MG63 (cell line): ENCODE measurements around the gene CABP2. TPM values are rescaled to one million over a fixed set of nuclear protein-coding genes. Genes with fewer than 3 reads are reported as not detected.
"Not testable (repeated sequence)": the region's sequence is repeated elsewhere in the genome, so short reads cannot be mapped to it uniquely, and the experiment has no call there.

Source experiments
- DNase-seq: peaks from one replicate; pipeline ENCODE4 v3.0.0-alpha.2; 2020
- H3K27me3 ChIP-seq: fragments of 250-450 bp; sonication (Bioruptor Pico); 2 replicates; pipeline ENCODE4 v1.5.1; 2020; ENCODE audit warnings: mild to moderate bottlenecking, moderate library complexity
- H3K36me3 ChIP-seq: fragments of 250-450 bp; sonication (Bioruptor Pico); 2 replicates; pipeline ENCODE4 v1.5.1; 2020; ENCODE audit warnings: mild to moderate bottlenecking, moderate library complexity
- H3K4me3 ChIP-seq: fragments of 250-450 bp; sonication (Bioruptor Pico); 2 replicates; pipeline ENCODE4 v1.5.1; 2020; ENCODE audit warnings: mild to moderate bottlenecking, moderate library complexity
- H3K9me3 ChIP-seq: fragments of 250-450 bp; sonication (Bioruptor Pico); 2 replicates; pipeline ENCODE4 v1.5.1; 2020; ENCODE audit warnings: mild to moderate bottlenecking, moderate library complexity
- total RNA-seq: library from RNA; depleted of rRNA; stranded (reverse); fragments of >200 nt; shearing (Covaris generic); gene quantifications from 2 replicates; pipeline ENCODE4 v1.2.3, GENCODE V29; 2014; ENCODE audit warnings: low replicate concordance

CABP2 gene
- total RNA-seq, 1 experiment from 2014 or later, result not detected

DNA sequence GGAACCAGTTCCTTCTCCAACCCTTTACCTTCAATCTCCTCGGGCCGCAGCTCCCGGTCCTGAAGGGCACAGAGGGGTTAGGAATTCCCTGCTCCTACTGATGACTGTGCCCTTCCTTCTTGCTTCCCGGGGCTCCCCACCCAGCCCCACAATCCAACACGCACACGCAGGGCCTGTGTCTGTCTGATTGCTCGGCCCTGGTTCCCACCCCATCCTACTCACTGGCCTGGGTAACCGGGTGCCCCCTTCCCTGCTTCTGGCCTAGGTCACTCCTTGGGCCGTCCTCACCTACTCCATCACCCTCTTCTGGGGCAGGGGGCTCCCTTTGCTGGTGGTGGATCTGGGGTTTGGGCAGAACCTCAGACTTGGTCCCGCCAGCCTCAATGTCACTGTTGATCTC, 1.3 kb downstream of the CABP2 start:
- Histone ChIP-seq H3K4me3 (no peak overlapping the region), H3K27me3 (no peaks in the 10 kb centered on the region), H3K36me3 (no peaks in the 10 kb centered on the region), H3K9me3 (no peaks in the 10 kb centered on the region)
- no peak for DNase-seq

DNA sequence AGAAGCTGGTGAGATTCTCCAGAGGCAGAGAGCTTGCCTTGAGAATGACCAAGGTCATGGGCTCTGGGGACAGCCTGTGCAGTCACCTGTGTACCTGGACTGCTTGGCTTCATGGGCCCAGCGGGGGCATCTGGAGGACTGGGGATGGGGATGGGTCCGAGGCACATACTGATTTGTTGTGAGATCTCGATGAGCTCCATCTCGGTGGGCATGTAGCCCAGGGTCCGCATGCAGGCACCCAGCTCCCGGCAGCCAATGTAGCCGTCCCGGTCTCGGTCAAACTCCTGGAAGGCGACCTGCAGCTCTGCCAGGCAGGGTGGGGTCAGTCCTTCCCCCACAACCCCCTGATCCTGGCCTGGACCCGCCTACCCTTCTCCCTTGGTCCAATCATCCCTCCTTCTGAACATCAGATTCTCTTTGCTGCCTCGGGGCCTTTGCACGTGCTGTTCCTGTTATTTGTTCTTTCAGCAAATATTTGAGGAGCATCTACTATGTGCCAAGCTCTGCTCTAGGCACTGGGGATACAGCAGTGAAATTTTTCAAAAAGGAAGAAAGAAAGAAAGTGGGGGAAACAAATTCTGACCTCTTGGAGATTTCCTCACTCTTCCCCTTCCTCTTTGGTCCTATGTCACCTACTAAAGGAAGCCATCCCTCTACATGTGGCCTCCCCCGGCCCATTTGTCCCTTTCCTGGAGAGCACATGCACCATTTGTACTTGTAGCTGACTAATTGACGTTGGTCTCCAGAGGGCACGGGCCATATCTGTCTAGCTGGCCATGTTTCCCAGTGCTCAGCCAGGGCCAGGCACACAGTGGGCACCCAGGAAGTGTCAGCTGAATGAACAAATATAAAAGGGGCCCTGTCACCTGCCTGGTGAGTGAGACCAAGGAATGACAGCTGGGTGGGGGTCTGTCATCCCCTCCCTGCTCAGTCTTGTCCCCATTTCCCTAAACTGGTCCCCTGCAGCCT, 2.1 kb downstream of the CABP2 start:
- no peak for DNase-seq
- Histone ChIP-seq H3K36me3 (no peaks in the 10 kb centered on the region), H3K9me3 (no peaks in the 10 kb centered on the region), H3K27me3 (no peaks in the 10 kb centered on the region), H3K4me3 (no peak overlapping the region)

DNA sequence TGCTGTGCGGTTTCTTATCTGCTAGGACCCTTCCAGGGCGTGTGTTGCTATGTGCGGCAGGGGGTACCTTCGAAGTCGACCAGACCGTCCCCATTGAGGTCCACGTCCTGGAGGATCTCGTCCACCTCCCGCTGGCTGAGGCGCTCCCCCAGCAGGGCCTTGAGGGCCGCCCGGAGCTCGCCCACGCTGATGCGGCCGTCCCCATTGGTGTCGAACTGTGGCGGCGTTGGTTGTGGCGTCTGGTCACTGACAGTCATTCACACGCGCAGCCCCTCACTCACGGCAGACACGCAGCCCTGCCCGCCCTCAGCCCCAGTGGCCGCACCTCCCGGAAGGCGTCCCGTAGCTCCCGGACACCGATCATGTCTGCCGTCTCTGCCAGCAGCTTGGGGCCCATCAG, 3.5 kb downstream of the CABP2 start:
- no peak for DNase-seq
- Histone ChIP-seq H3K9me3 (no peaks in the 10 kb centered on the region), H3K4me3 (no peak overlapping the region), H3K36me3 (no peaks in the 10 kb centered on the region), H3K27me3 (no peaks in the 10 kb centered on the region)

DNA sequence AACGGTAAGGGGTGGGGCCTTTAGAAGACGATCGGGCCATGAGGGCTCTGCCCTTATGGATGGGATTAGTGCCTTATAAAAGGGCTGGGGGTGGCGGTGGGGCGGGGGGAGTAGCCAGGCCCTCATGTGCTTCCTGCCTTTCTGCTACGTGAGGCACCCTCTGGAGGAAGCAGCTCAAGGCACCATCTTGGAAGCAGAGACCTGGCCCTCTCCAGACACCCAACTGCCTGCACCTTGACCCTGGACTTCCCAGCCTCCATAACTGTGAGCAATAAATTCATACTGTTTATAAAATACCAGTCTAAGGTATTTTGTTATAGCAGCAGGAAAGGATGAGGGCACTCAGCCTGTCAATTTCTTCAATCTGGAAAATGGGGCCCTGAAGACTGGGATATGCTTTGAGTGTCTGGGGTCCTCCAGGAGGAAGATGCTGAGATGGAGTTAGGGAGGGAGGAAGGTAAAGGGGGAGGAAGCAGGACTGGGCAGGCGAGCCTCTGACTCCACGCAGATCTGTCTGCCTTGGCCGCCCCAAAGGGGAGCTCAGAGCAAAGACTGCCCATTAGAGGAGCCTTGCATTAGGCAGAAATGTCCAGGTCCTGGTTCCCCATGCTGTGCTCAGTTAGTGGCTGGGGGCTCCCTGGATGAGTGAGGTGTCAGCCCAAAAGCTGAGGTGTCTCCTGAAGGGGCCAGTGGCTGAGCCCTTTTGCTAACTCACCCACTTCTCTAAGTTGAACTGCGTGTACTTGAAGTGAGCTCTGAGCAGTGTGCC, 5.3 kb downstream of the CABP2 start:
- Histone ChIP-seq H3K36me3 (no peaks in the 10 kb centered on the region), H3K9me3 (no peaks in the 10 kb centered on the region), H3K27me3 (no peaks in the 10 kb centered on the region), H3K4me3 (no peak overlapping the region)
- no peak for DNase-seq

DNA sequence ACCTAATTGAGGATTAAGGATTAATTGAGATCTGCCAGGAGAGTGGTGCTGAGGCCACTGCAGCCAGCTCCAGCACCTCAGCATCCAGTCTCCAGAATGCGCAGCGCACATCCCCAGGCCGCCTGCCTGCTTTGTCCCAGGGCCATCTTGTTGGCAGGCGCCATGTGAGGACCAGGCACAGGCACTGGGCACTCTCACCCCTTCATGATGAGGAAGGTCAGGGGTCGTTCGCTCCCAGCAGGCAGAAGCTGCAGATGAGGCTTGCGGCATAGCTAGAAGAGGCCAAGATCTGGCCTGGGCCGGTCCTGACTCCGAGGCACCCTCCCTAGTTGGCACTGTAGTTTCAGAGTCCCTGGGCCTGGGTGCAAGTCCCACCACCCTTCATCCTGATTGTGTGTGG, 6.4 kb downstream of the CABP2 start:
- no peaks in the 10 kb centered on the region for H3K27me3 ChIP-seq
- DNase-seq, result no peak
- no peaks in the 10 kb centered on the region for H3K9me3 ChIP-seq
- H3K4me3 ChIP-seq, result no peak overlapping the region
- no peaks in the 10 kb centered on the region for H3K36me3 ChIP-seq

DNA sequence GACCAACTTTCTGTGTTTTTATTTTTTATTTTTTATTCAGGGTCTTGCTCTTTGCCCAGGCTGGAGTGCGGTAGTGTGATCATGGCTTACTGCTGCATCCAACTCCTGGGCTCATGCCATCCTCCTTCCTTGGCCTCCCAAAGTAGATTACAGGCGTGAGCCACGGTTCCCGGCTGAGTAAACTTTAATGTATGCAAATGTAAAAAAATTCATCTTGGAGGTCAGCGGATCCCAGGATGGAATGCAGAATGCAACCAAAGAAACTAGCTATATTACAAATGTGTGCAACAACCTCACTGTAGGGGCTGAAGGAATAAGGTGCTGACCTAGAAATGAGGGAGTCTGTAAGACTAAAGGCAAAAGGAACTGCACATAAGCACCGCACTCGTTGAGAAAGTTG, 9.1 kb downstream of the CABP2 start:
- no peak overlapping the region for H3K4me3 ChIP-seq
- no peaks in the 10 kb centered on the region for H3K27me3 ChIP-seq
- no peak for DNase-seq
- no peaks in the 10 kb centered on the region for H3K36me3 ChIP-seq
- H3K9me3 ChIP-seq, result no peaks in the 10 kb centered on the region

DNA sequence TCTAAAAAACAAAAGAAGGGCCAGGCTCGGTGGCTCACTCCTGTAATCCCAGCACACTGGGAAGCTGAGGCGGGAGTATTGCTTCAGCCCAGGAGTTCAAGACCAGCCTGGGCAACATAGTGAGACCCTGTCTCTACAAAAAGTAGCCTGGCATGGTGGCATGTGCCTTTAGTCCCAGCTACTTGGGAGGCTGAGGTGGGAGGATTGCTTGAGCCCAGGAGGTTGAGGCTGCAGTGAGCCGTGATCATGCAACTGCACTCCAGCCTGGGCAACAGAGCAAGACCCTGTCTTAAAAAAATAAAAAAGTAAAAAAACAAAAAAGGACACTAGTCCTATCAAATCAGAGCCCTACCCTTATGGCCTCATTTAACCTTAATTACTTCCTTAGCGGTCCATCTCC, 11.7 kb downstream of the CABP2 start:
- not testable (repeated sequence) for H3K4me3 ChIP-seq, DNase-seq, H3K36me3 ChIP-seq, H3K9me3 ChIP-seq, H3K27me3 ChIP-seq

DNA sequence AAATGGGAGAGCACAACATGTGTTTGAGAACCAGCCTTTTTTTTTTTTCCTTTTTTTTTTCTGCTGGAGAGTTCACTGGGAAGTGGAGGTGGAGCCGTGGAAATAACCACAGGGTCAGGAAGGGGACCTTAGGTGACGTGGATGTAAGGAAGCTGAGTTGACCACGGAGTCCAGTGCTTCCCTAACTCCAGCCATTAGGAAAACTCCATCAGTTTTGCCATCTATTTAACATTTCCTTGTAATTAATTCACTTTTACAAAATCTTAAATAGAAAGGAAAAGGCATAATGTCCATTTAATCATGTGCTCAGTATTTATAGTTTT, 13.3 kb downstream of the CABP2 start:
- DNase-seq, result no peak
- no peak overlapping the region for H3K4me3 ChIP-seq
- H3K9me3 ChIP-seq, result no peaks in the 10 kb centered on the region
- no peaks in the 10 kb centered on the region for H3K27me3 ChIP-seq
- H3K36me3 ChIP-seq, result peaks cover 11% of the 10 kb centered on the region

DNA sequence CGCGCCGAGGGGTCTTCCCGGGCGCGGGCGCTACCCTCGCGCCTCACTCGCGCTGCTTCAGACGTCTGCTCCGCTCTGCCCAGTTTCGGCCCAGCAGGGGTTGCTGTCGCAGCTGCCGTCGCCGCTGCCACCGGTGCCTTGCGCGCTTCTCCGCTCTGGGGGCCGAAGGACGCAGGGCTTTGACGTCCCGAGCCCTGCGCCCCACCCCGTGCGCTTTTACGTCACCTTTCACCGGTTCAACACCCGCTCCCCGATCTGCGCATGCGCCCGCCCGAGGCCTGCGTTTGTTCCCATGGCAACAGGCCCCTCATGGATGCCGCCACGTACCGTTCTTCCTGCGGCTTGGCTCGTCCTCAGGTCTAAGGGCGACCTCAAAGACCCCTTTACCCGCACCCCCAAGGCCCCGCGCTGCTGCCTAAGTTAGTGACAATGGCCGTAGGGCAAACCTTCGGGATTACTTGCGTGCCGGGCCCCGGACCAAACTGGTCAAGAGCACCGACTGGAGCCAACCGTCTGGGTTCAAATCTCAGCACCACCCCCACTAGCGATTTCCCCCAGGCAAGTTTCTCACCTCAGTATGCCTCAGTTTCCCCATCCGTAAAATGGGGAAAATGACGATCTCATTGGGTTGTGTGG, 14.6 kb downstream of the CABP2 start:
- Histone ChIP-seq H3K9me3 (no peaks in the 10 kb centered on the region), H3K36me3 (peaks cover 11% of the 10 kb centered on the region), H3K27me3 (no peaks in the 10 kb centered on the region), H3K4me3 (peak overlapping the region; percentile 78)
- peak; percentile 94 for DNase-seq

DNA sequence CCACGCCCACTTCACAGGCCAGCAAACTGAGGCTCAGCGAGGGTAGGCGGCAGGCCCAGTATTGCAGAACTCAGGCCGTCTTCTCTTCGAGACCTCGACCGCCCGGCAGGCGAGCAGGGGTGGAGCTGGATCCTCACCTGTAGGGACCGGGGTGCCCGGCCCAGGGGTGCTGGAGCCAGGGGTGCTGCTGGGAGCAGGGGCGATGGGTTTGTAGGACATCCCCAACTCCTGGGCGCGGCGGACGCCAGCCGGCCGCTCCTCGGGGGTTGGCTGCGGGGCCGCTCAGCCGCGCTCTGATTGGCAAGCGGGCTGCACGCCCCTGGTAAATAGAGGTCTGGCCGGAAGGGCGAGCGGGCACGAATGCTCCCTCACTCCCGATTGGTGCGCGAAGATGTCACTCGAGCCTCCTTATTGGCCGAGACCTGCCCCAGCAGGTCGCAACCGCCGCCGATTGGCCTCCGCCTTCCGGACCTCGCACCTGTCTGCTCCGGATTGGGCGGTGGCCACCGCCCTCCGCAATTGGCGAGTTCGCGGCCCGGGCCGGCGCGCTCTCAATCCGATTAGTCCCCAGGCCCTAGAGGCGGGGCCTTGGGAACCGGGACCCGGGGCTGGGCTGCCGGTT, 15.3 kb downstream of the CABP2 start, which contains the start of gene CDK2AP2:
TSS of gene CDK2AP2 (minus strand) at position 299 of the 622 bp plus-strand sequence. CDS start at position 219, 80 bp downstream.
- Histone ChIP-seq H3K27me3 (no peaks in the 10 kb centered on the region), H3K4me3 (peak within 1 kb of the TSS; percentile 78), H3K36me3 (peaks cover 11% of the 10 kb centered on the region), H3K9me3 (no peaks in the 10 kb centered on the region)
- DNase-seq, result peak; percentile 100

DNA sequence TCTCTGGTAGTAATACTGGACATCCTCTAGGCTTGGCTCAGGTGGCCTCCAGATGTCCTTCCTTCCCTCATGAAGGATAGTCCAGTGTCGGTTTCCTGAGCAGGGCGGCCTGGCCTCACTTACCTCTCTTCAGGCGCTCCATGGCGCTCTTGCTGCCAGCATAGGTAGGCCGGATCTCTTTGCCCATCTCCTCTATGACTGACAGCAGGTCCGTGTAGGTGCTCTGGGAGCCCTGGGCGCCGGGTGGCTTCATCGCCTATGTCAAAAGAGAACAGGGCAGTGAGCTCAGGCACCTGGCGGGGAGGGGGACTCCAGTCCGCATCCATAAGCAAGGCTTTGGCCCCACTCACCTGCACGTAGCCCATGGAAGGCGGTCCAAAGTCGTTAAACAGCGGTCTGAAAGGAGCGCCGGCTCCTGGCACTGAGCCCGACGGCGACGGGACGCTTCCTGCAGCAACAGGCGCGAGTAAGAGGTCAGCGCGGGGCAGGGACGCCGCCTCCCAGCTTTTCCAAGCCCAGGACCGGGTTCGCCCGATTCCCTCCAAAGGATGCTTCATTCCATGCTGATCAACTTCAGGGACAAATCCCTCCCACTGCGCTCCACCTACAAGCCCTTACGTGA, 15.9 kb downstream of the CABP2 start:
- peak overlapping the region; percentile 78 for H3K4me3 ChIP-seq
- H3K36me3 ChIP-seq, result peaks cover 11% of the 10 kb centered on the region
- H3K9me3 ChIP-seq, result no peaks in the 10 kb centered on the region
- H3K27me3 ChIP-seq, result no peaks in the 10 kb centered on the region
- DNase-seq, result no peak

DNA sequence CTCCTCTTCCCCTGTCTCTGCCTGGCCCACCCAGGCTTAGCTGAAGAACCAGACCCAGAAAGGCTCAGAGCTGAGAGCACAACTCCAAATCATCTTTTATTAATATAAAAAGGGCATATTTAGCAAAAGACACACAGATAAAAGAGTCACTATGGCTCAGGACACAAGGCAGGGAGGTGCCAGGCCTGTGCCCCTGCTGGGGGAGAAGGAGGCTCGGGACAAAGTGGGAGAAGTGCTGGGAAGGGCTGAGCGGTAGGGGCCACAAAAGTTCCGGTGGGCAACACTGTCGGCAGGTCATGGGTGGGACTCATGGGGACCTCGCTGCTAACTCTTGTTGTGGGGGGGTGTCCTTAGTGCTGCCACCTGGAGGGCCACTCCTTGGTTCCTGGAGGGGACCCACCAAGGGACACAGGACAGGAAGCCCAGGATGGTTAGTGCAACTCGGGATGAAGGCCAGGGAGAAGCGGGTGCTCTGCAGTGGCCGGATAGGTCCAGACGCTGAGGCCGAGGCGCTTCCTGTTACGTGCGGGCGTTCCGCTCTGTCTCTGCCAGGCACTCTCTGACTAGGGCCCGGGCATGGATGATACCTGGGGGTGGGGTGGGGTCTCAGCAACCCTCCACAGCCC, 16.7 kb downstream of the CABP2 start:
- no peaks in the 10 kb centered on the region for H3K9me3 ChIP-seq
- no peak for DNase-seq
- H3K27me3 ChIP-seq, result no peaks in the 10 kb centered on the region
- no peak overlapping the region for H3K4me3 ChIP-seq
- peaks cover 17% of the 10 kb centered on the region for H3K36me3 ChIP-seq

DNA sequence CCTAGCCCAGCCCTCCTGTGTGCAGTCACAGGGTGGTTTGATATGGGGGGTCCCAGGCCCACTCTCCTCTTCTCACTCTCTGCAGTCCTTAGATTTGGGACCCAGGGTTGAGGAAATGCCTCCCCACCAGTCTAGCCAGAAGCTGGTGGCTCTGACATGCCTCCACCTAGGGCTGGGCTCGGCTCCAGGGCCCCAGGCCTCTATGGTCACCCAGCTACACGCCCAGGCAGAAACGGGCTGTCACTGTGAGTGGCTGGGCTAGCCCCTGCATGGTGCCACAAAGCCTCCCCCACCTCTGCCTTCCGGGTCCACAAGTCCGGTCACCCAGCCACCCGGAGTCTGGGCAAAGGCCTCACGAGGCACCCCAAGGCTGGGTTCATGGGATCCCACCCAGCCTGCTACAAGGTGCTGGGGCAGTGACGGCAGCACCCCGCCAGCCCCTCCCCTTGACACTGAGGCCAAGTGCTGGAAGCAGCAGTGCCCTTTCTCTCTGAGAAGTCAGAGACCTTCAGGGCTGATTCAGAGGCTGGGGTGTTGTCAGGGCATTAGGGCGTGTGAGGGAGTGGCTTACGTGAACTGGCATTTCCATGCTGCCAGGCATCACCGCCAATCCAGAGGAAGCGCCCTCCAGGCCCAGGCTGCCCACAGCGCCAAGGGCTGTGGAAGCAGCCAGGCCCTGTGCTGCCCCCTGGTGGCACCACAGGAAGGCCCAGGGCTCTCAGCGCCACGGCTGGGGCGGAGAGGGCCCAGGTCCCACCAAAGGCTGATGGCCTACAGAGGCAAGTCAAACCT, 17.4 kb downstream of the CABP2 start:
- peak; percentile 98 for DNase-seq
- no peaks in the 10 kb centered on the region for H3K27me3 ChIP-seq

DNA sequence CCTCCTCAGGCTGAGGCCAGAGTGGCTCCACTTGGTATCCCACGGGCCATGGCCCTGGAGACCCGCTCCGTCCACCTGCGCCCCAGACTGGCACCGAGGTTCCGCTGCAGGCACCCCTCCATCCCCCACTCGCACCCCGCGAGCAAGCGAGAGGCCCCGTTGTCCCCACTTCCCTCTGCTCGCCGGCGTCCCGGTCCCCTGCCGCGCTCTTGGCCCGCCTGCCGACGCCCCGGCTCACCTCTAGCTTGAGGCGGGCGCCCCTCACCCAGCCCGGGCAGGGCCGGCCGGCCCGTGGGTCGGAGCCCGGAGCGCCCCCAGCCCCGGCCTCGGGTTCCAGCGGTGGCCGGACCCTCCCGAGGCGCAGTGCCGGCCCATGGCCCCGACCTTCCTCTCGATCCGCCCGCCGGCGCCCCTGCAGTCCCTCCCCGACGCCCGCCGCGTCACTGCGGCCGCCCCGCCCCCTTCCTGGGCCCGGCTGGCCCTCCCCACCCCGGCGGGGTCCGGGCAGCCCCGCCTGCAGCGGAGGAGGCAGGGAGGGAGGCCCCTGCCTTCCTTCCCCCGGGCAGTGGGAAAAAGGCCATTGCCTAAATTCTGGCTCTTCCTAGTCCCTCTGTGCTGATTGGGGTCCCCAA, 18.2 kb downstream of the CABP2 start, which contains the start of gene PITPNM1:
TSS of gene PITPNM1 (minus strand) at position 414 of the 632 bp plus-strand sequence. CDS start 1,183 bp downstream, outside the sequence.
- DNase-seq, result peak; percentile 78
- Histone ChIP-seq H3K4me3 (peak within 1 kb of the TSS; percentile 75), H3K36me3 (peaks cover 19% of the 10 kb centered on the region), H3K27me3 (no peaks in the 10 kb centered on the region), H3K9me3 (no peaks in the 10 kb centered on the region)

More for the DNA sequence above, 17.4 kb downstream of the CABP2 start:
- H3K4me3 ChIP-seq, result peak overlapping the region; percentile 75
- H3K36me3 ChIP-seq, result peaks cover 19% of the 10 kb centered on the region
- no peaks in the 10 kb centered on the region for H3K9me3 ChIP-seq
